Activated CD8-positive, alpha-beta T cell treated with anti-CD3 and anti-CD28 coated beads for 36 hours (primary cell): ENCODE results near the gene STAT6. TPM values are rescaled to one million over a fixed set of nuclear protein-coding genes. Genes with fewer than 3 reads are reported as not detected.
A peak's percentile ranks its signal among the peaks of the same experiment; 100 is the strongest.

Experiments used
- ATAC-seq: fragments of 200-7000 bp; cut with Tn5 transposase; one replicate; pipeline ENCODE4 v1.10.0; 2021; ENCODE audit warnings: mild to moderate bottlenecking, moderate library complexity
- CTCF ChIA-PET: fragments of 350-600 bp; sonication (Branson Sonifier 250); formaldehyde crosslinking; loops from one replicate; lab custom pipeline; 2021; ENCODE audit warnings: antibody characterized with exemption; lab: Charles Lee
- POLR2A ChIA-PET: fragments of 350-600 bp; sonication (Branson Sonifier 250); formaldehyde crosslinking; loops from one replicate; lab custom pipeline; 2021; ENCODE audit warnings: antibody characterized with exemption; lab: Charles Lee
- DNase-seq: peaks from one replicate; pipeline ENCODE4 v3.0.0-alpha.2; 2020
- H3K27ac Mint-ChIP-seq: one replicate; pipeline ENCODE4 v1.8.0; 2021; ENCODE audit warnings: mild to moderate bottlenecking, mixed read lengths
- H3K27me3 Mint-ChIP-seq: one replicate; pipeline ENCODE4 v1.8.0; 2021; ENCODE audit warnings: mixed read lengths
- H3K36me3 Mint-ChIP-seq: one replicate; pipeline ENCODE4 v1.8.0; 2021; ENCODE audit warnings: low read depth, mixed read lengths
- H3K4me1 Mint-ChIP-seq: one replicate; pipeline ENCODE4 v1.8.0; 2021; ENCODE audit warnings: low read depth, mixed read lengths
- H3K4me3 Mint-ChIP-seq: one replicate; pipeline ENCODE4 v1.8.0; 2021; ENCODE audit warnings: mild to moderate bottlenecking, moderate library complexity, mixed read lengths
- H3K9me3 Mint-ChIP-seq: one replicate; pipeline ENCODE4 v1.8.0; 2021; ENCODE audit warnings: mixed read lengths
- intact Hi-C: fragments of 100-400 bp; cut with micrococcal nuclease; formaldehyde crosslinking; loops from one replicate; pipeline ENCODE4 v1.10.0; 2022
- total RNA-seq, 2 experiments: library from RNA; stranded (reverse); gene quantifications; one replicate each; pipeline ENCODE4 v1.2.3, GENCODE V29; 2021
- TF ChIP-seq, protein P1 (sequence below): fragments of 200-600 bp; IDR thresholded peaks from one replicate; pipeline ENCODE4 v1.8.0; 2022; ENCODE audit warnings: antibody characterized with exemption, mild to moderate bottlenecking

STAT6 gene
- total RNA-seq, 2 experiments from 2014 or later: 207 to 209 TPM

GRCh38 chr12:57112492-57113294, 1.5 kb upstream of the STAT6 start:
- ChIA-PET POLR2A (interaction anchor here (0.6 to 17.5 kb wide), 33 partner anchors 9 to 477 kb away, joined by 3 to 417 read pairs (median 5); partner anchors contain the start of genes ATP5F1B, LRP1, MYO1A and NAB2), CTCF (interaction anchor here (0.6 to 9.8 kb wide), 49 partner anchors 9 to 428 kb away, joined by 3 to 167 read pairs (median 5); partner anchors contain the start of genes GLI1, HSD17B6, LRP1 and NAB2)
- ATAC-seq (no peak), DNase-seq (no peak)
- intact Hi-C loops: loop anchor here (5.0 kb wide), 1 partner anchor 105 kb away; the partner anchor contains the start of gene ZBTB39
- H3K27me3 Mint-ChIP-seq: no peaks in the 10 kb centered on the region
- peaks cover 34% of the 10 kb centered on the region for H3K4me1 Mint-ChIP-seq
- peak overlapping the region; percentile 99 for H3K27ac Mint-ChIP-seq
- H3K36me3 Mint-ChIP-seq: peaks cover 31% of the 10 kb centered on the region
- H3K4me3 Mint-ChIP-seq: peak overlapping the region; percentile 98
- TF ChIP-seq, protein P1, sequence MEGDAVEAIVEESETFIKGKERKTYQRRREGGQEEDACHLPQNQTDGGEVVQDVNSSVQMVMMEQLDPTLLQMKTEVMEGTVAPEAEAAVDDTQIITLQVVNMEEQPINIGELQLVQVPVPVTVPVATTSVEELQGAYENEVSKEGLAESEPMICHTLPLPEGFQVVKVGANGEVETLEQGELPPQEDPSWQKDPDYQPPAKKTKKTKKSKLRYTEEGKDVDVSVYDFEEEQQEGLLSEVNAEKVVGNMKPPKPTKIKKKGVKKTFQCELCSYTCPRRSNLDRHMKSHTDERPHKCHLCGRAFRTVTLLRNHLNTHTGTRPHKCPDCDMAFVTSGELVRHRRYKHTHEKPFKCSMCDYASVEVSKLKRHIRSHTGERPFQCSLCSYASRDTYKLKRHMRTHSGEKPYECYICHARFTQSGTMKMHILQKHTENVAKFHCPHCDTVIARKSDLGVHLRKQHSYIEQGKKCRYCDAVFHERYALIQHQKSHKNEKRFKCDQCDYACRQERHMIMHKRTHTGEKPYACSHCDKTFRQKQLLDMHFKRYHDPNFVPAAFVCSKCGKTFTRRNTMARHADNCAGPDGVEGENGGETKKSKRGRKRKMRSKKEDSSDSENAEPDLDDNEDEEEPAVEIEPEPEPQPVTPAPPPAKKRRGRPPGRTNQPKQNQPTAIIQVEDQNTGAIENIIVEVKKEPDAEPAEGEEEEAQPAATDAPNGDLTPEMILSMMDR: peak; percentile 87
- no peaks in the 10 kb centered on the region for H3K9me3 Mint-ChIP-seq

DNA sequence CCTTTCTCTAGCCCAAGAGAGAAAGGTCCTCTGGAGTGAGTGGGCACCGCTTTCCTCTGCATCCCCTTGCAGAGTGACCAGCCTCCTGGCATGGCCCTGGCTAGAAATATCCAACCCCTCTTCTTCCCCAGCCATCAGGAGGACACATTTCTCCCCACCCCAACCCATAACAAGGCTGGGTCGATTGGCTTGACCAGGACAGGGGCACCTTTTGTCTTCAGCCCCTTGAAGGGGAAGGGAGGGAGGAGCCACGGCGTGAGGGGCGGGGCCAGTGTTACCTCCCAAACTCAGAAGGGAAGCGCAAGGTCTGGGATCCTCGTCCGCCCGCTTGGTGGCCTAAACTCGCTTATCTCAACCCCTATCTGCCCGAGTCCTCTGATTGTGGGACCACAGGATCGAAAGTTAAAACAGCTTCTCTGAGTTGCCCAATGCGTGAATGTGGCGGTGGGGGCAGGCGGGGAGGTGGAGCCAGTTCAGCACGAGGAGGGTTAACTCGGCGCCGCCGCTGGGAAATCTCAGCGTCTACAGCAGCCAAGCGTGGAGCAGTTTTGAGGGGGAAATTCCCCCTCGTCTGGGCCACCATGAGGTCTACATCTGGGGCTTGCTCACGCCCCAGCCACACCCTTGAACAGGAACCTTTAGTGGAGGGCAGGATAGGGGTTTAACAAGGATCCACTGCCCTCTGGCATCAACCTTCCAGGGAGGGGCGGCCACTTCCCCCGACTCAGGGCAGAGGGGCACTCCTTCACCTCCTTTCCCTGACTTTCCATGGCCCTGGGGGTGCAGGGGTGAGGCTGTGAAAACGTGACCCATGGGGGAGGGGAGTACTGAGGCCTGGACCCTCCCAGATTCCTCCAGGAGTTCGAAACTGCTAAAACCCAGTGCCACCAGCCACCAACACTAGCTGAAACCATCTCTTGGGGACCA, 795 bp downstream of the STAT6 start:
- DNase-seq (peak; percentile 90), ATAC-seq (peak; percentile 50)
- ChIA-PET POLR2A (interaction anchor here (1.0 to 17.5 kb wide), 23 partner anchors 14 to 481 kb away, joined by 3 to 417 read pairs (median 6); partner anchors contain the start of genes LRP1, MYO1A, NAB2 and NACA), CTCF (interaction anchor here (0.9 to 9.8 kb wide), 21 partner anchors 13 to 358 kb away, joined by 3 to 167 read pairs (median 13); partner anchors contain the start of genes LRP1, NAB2, NEMP1 and PRIM1)
- Mint-ChIP-seq H3K36me3 (peaks cover 52% of the 10 kb centered on the region), H3K9me3 (no peaks in the 10 kb centered on the region), H3K4me1 (peaks cover 54% of the 10 kb centered on the region), H3K27ac (peak overlapping the region; percentile 99), H3K27me3 (no peaks in the 10 kb centered on the region), H3K4me3 (peak overlapping the region; percentile 98)
- TF ChIP-seq, protein P1: no peak
- intact Hi-C loops: loop anchor here (2.0 to 5.0 kb wide), 3 partner anchors 22 to 103 kb away; partner anchors contain the start of genes NAB2 and ZBTB39

DNA sequence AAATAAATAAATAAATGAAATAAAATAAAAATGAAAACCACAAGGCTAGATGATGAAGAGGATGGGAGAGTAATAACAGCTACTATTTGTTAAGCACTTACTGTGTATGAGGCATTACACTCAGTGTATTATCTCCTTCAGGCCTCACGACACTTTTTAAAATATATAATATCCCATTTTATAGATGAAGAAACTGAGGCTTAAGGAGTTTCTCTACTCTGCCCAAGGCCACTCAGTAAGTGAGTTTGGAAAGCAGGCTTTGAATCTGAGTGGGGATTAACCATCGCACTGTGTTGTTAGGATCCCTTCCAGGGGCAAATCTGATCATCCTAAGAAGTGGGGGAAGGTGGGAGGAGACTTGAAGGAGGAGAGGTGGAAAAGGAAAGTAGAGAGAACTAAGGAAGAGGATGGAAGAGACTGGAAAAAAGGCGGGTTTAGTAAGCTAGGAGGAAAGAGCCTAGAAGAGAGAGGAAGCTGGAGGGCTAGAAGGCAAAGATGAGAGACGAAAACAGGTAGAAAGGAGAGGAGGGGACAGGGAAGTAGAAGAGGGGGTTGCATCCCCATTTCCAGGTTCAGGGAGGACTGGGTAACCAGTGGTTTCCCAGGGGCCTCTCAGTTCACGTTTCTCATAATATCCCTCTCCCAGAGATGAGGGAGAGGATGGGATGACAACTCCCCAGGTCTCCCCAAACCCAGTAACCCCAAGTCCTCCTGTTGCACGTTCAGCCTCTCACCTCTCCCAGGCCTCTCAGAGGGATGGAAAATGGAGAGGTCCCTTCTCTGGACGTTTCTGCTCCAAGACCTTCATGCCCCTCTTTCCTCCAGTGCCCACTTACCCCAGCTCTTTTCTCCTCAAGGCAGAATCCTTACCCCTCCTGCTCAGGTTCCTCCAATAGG, 1.7 kb downstream of the STAT6 start:
- Mint-ChIP-seq H3K4me3 (peak overlapping the region; percentile 98), H3K9me3 (no peaks in the 10 kb centered on the region), H3K27ac (peak overlapping the region; percentile 99), H3K4me1 (peaks cover 61% of the 10 kb centered on the region), H3K36me3 (peaks cover 60% of the 10 kb centered on the region), H3K27me3 (no peaks in the 10 kb centered on the region)
- DNase-seq (no peak), ATAC-seq (no peak)
- intact Hi-C loops: loop anchor here (2.0 to 5.0 kb wide), 3 partner anchors 21 to 102 kb away; partner anchors contain the start of genes NAB2 and ZBTB39
- ChIA-PET CTCF (interaction anchor here (1.0 to 9.8 kb wide), 7 partner anchors 14 to 352 kb away, joined by 3 to 167 read pairs (median 58); partner anchors contain the start of genes NAB2 and ZBTB39), POLR2A (interaction anchor here (1.3 to 17.5 kb wide), 11 partner anchors 14 to 321 kb away, joined by 3 to 417 read pairs (median 24); partner anchors contain the start of genes LRP1, NAB2 and NEMP1)
- TF ChIP-seq, protein P1: no peak
